GM10248 (cell line): ENCODE measurements around the gene VPS25.
"Not testable (repeated sequence)": the region's sequence is repeated elsewhere in the genome, so short reads cannot be mapped to it uniquely, and the experiment has no call there.

Source experiments
- CTCF ChIA-PET: fragments of 300-600 bp; sonication (Branson Sonifier 250); formaldehyde crosslinking; extraction: SDS; loops from one replicate; lab custom pipeline; 2021; ENCODE audit warnings: antibody characterized with exemption; lab: Yijun Ruan, JAX
- POLR2A ChIA-PET: fragments of 350-650 bp; sonication (Branson Sonifier 250); formaldehyde crosslinking; extraction: SDS; loops from one replicate; lab custom pipeline; 2020; ENCODE audit warnings: antibody characterized with exemption; lab: Yijun Ruan, JAX
- DNase-seq: peaks from one replicate; pipeline ENCODE4 v3.0.0; 2012; ENCODE audit errors: extremely low spot score
- CTCF ChIP-seq: IDR thresholded peaks from 2 replicates; pipeline ENCODE4 v1.5.1; 2012; ENCODE audit warnings: mild to moderate bottlenecking, low read depth; ENCODE audit errors: extremely low read depth, missing control alignments, control extremely low read depth

Gene VPS25

GRCh38 chr17:42767512-42767911, 5.7 kb upstream of the VPS25 start:
- POLR2A ChIA-PET: interaction anchor here (0.7 kb wide), 1 partner anchor 57 kb away, joined by 3 read pairs; the partner anchor contains the start of gene BECN1
- DNase-seq: no peak
- CTCF ChIA-PET: interaction anchor here (0.6 kb wide), 1 partner anchor 189 kb away, joined by 3 read pairs; no protein-coding TSS in a partner anchor
- no peak for TF ChIP-seq CTCF

GRCh38 chr17:42768006-42768405, 5.2 kb upstream of the VPS25 start:
- POLR2A ChIA-PET, DNase-seq: not testable (repeated sequence)
- CTCF ChIA-PET: interaction anchor here (0.6 kb wide), 1 partner anchor 190 kb away, joined by 3 read pairs; no protein-coding TSS in a partner anchor

GRCh38 chr17:42769964-42770363, 3.3 kb upstream of the VPS25 start:
- POLR2A ChIA-PET, DNase-seq: not testable (repeated sequence)
- CTCF ChIA-PET: interaction anchor here (0.8 to 0.9 kb wide), 2 partner anchors 10 to 192 kb away, joined by 3 to 5 read pairs; no protein-coding TSS in a partner anchor

DNA sequence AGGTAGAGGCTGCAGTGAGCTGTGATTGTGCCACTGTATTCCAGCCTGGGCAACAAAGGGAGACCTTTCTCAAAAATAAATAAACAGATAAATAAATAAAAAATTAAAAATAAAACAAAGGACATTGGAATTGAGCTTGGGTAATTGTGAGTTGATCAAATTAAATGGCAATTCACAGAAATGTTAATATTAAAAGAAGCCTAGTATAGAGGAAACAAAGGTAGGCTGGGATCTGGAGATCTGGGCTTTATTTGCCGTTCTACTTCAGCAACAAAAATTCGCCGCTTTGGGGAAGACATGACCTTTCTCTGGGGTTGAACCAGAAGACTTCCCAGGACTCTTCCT, 332 bp upstream of the VPS25 start:
- CTCF ChIA-PET: interaction anchor here (1.1 to 3.6 kb wide), 8 partner anchors 9 to 225 kb away, joined by 3 to 31 read pairs (median 7); partner anchors contain the start of genes BECN1, PSMC3IP, RAMP2 and RPL27
- POLR2A ChIA-PET: interaction anchor here (1.1 kb wide), 1 partner anchor 237 kb away, joined by 3 read pairs; the partner anchor contains the start of gene NAGLU
- DNase-seq: no peak
- TF ChIP-seq CTCF: no peak

- POLR2A ChIA-PET: interaction anchor here (1.1 kb wide), 1 partner anchor 91 kb away, joined by 3 read pairs; no protein-coding TSS in a partner anchor
Measured at GRCh38 chr17:42774066-42774745, 957 bp downstream of the VPS25 start.

GRCh38 chr17:42775534-42776098, 2.4 kb downstream of the VPS25 start:
- CTCF ChIA-PET: no interaction called here
- DNase-seq: no peak
- TF ChIP-seq CTCF: no peak
- POLR2A ChIA-PET: no interaction called here

More at GRCh38 chr17:42774066-42774745, 957 bp downstream of the VPS25 start:
- CTCF ChIA-PET: interaction anchor here (0.5 to 3.6 kb wide), 8 partner anchors 10 to 196 kb away, joined by 3 to 31 read pairs (median 7); partner anchors contain the start of genes BECN1, PSMC3IP and RAMP2
- DNase-seq: no peak
- no peak for TF ChIP-seq CTCF

DNA sequence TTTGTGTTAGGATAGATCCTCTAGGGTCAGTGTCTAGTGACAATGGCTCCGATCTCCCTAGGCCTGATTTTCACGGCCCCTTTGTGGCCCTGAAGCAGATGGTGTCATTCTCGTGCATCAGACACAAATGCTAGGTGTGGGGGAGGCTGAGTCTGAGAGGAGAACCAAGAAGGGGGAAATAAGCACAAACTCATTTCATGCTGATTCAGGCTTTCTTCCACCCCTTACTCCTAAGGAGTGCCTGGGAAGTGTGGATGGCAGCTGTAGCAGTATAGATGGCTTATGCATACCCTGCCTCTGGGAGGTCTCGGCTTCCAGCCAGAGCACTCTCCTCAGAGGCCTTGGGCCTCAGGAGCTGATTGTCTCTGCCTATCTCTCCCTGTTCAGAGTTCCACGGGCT, 5.3 kb downstream of the VPS25 start:
- TF ChIP-seq CTCF: no peak
- no peak for DNase-seq
- CTCF ChIA-PET: interaction anchor here (1.1 to 2.1 kb wide), 4 partner anchors 9 to 200 kb away, joined by 3 to 6 read pairs (median 4); partner anchors contain the start of gene RAMP2
- POLR2A ChIA-PET: no interaction called here
